ENCODE measurements around the gene LINGO4.

GRCh38 chr1:151790071-151790939 is 14.9 kb downstream of the LINGO4 start, which contains the start of gene TDRKH:
- TF ChIP-seq CSDC2 (CRISPR knock-in tag; IDR thresholded peaks at IDR 0.05) (0 out of 2 replicates have a peak, but pooled peaks have one; percentile 19), OSR1 (CRISPR knock-in tag; IDR thresholded peaks at IDR 0.05) (no peak), ZFP30 (CRISPR knock-in tag; IDR thresholded peaks at IDR 0.05) (no peak), ZNF565 (CRISPR knock-in tag; conservative IDR thresholded peaks at IDR 0.05; ENCODE audit: low read depth) (no peak), RARB (CRISPR knock-in tag; IDR thresholded peaks at IDR 0.05) (no peak), TCF4 (CRISPR knock-in tag; IDR thresholded peaks at IDR 0.05; ENCODE audit: borderline replicate concordance) (peak; percentile 43; the same call in 1 of the 2 replicates), PATZ1 (CRISPR knock-in tag; IDR thresholded peaks at IDR 0.05; ENCODE audit: borderline replicate concordance) (no peak), ESRRG (CRISPR knock-in tag; IDR thresholded peaks at IDR 0.05) (no peak), ARNTL (CRISPR knock-in tag; IDR thresholded peaks at IDR 0.05; ENCODE audit: borderline replicate concordance, low read depth) (0 out of 2 replicates have a peak, but pooled peaks have one; percentile 15), ZFP3 (CRISPR knock-in tag; IDR thresholded peaks at IDR 0.05) (no peak), ZC3H10 (CRISPR knock-in tag; IDR thresholded peaks at IDR 0.05) (no peak), TOX (CRISPR knock-in tag; IDR thresholded peaks at IDR 0.05; ENCODE audit: borderline replicate concordance) (no peak)
